GM12872 (cell line): ENCODE data around the gene RANBP6.

Source experiments
- CTCF ChIP-seq: IDR thresholded peaks from 3 replicates; pipeline ENCODE4 v1.5.1; 2011; ENCODE audit warnings: low read depth, mild to moderate bottlenecking, low read length, moderate library complexity; ENCODE audit not compliant: insufficient read depth

RANBP6 gene

GRCh38 chr9:6048039-6048438, 32.6 kb upstream of the RANBP6 start:
- TF ChIP-seq CTCF, result no peak

GRCh38 chr9:6047020-6047419, 31.6 kb upstream of the RANBP6 start:
- TF ChIP-seq CTCF, result no peak

- no peak for TF ChIP-seq CTCF
These were observed 29.9 kb upstream of the RANBP6 start for GRCh38 chr9:6045364-6045763.

- TF ChIP-seq CTCF, result no peak
These were observed 24.7 kb upstream of the RANBP6 start for GRCh38 chr9:6040077-6040476.

- no peak for TF ChIP-seq CTCF
These were observed 21.0 kb upstream of the RANBP6 start for GRCh38 chr9:6036391-6036790.

- no peak for TF ChIP-seq CTCF
These were observed 19.5 kb upstream of the RANBP6 start for GRCh38 chr9:6034954-6035353.

- no peak for TF ChIP-seq CTCF
These were observed 14.3 kb upstream of the RANBP6 start for GRCh38 chr9:6029604-6030274.
